Measurements from ENCODE around the gene GIMAP7.
"Not testable (repeated sequence)": the region's sequence is repeated elsewhere in the genome, so short reads cannot be mapped to it uniquely, and the experiment has no call there.

GIMAP7 gene

GRCh38 chr7:150515248-150516147 lies 826 bp downstream of the GIMAP7 start:
- DNase-seq, result peak; percentile 51

GRCh38 chr7:150516956-150517745 lies 2.5 kb downstream of the GIMAP7 start:
- no peak for DNase-seq

GRCh38 chr7:150519310-150519709 lies 4.6 kb downstream of the GIMAP7 start:
- DNase-seq, result no peak

GRCh38 chr7:150520145-150520544 lies 5.5 kb downstream of the GIMAP7 start:
- DNase-seq, result peak; percentile 60

GRCh38 chr7:150522931-150523330 lies 8.3 kb downstream of the GIMAP7 start:
- not testable (repeated sequence) for DNase-seq

- peak; percentile 38 for DNase-seq
Observed at GRCh38 chr7:150524018-150524417, 9.3 kb downstream of the GIMAP7 start.

DNA sequence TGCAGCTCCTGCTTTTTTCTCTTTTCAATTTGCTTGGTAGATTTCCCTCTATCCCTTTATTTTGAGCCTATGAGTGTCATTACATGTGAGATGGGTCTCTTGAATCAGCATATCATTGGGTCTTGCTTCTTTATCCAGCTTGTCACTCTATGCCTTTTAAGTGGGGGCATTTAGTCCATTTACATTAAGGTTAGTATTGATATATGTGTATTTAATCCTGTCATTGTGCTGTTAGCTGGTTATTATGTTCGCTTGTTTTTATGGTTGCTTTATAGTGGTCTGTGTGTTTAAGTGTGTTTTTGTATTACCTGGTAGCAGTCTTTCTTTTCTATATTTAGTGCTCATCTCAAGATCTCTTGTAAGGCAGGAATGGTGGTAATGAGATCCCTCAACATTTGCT lies 17.0 kb downstream of the GIMAP7 start:
- DNase-seq, result no peak

DNA sequence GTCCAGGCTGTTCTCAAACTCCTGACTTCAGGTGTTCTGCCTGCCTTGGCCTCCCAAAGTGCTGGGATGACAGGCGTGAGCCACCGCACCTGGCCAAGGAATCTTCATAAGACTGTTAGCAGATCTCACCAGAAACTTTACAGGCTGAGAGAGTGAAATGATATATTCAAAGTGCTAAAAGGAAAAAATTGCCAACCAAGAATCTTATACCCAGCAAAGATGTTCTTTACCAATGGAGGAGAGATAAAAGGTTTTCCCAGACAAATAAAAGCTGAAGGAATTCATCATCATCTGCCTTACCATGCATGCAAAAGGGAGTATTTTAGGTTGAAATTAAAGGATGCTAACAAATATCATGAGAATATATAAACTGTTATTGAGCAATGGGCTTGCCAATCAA lies 23.6 kb downstream of the GIMAP7 start:
- DNase-seq, result no peak

DNA sequence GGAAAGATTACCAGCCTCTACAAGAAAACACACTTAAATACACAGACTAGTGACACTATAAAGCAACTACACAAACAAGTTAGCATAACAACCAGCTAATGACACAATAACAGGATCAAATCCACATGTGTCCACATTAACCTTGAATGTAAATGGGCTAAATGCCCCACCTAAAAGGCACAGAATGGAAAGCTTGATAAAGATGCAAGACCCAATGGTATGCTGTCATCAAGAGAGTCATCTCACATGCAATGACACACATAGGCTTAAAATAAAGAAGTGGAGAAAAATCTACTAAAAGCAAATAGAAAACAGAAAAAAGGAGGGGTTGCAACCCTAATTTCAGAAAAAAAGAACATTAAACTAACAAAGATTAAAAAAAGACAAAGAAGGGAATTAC lies 38.5 kb downstream of the GIMAP7 start:
- DNase-seq, result no peak

DNA sequence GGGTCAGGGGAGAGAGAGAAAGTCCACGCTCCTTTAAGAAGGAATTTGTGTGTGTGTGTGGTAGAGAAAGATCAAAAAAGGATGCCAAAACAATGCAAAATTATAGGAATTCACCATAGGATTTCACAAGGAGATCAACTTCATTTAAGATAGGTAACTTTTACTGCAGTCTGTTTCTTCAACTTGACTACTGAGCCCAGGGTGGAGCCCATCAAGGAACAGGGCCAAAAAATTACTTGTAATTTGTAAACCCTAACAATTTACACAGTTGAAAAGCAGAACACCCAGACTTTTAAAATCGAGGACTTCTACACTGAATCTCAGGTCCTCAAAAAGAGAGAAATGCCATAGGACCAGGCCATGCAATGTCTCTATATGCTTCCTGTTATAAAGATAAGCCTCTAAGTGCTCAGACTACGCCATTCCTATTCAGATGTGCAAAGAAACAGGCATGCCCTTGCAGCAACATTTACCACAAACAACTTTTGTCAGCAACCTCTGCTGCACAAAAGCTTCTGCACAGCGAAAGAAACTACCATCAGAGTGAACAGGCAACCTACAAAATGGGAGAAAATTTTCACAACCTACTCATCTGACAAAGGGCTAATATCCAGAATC lies 42.0 kb downstream of the GIMAP7 start:
- peak; percentile 65 for DNase-seq

DNA sequence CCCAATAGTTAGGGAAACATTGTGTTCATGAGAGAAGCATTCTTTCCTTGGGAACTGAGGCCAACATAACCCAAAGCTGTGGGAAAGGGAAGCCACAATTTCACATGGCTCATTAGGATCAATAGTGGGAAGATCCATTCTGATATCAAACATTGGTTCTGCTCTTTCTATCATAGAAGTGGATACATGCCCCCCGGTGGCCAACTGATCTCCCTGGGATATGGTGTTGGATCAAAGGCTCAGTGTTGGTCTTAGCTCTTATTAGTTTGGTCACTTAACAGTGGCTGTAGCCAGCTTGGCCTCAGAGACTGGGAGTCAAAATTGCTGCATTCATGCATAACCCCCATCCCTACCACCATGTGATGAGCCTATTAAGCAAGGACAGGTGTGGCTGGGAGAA lies 45.8 kb downstream of the GIMAP7 start:
- no peak for DNase-seq

- no peak for DNase-seq
Observed at GRCh38 chr7:150562919-150563318, 48.2 kb downstream of the GIMAP7 start.

DNA sequence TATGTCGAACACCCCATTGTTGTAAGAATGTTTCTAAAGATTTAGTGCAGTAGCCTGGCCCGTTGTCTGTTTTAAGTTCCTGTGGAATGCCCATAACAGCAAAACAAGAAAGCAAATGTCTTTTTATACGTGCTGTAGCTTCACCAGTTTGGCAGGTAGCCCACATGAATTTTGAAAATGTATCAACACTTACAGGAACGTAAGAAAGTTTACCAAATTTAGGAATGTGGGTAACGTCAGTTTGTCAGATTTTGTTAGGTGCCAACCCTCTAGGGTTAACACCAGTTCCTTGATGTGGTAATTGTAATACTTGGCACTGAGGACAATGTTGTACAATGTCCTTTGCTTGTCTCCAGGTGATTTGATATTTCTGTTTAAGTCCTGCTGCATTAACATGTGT lies 49.3 kb downstream of the GIMAP7 start:
- peak; percentile 56 for DNase-seq

- DNase-seq, result no peak
Observed at GRCh38 chr7:150564566-150564965, 49.9 kb downstream of the GIMAP7 start.

- no peak for DNase-seq
Observed at GRCh38 chr7:150565239-150565638, 50.6 kb downstream of the GIMAP7 start.

GRCh38 chr7:150566123-150566522 lies 51.5 kb downstream of the GIMAP7 start:
- DNase-seq, result no peak

DNA sequence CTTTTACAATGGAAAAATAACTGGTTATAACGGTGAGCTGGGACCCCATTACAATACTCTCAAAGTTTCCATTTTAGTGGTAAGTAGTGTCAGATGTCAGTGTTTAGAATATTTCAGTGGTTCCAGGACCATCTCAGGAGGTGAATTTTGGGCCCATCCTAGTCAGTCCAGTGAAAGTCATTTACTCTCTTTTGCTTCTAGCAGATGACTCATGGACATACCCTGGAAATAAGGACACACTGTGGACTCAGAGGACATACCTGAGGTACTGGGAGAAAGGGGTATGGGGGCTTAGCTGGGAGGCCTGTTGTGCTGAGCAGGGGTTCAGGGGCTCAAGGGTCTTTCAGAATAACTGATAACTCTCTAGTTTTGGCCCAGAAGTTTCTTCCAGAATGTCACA lies 51.9 kb downstream of the GIMAP7 start:
- no peak for DNase-seq

DNA sequence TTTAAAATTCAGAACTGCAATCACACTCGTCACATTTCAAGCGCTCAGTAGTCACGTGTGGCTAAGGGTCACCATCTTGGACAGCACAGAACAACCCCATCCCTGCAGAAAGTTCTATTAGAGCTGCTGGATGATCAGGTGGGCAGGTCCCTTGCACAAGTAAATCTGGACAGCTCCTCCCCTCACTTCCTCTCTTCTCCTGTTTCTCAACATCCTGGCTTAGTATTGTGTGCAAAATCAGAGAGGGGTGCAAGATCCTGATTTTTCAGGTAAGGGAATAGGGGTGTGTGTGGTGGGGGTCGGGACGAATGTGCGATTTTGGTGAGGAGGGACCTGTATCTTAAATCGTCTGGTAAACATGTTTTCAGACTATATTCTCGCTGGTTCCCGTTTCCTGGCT lies 52.5 kb downstream of the GIMAP7 start, which contains the start of gene GIMAP4:
TSS of gene GIMAP4 (plus strand) at position 222 of the 400 bp plus-strand sequence. CDS start 2,512 bp downstream, outside the sequence.
- peak; percentile 64 for DNase-seq

- peak; percentile 52 for DNase-seq
Observed at GRCh38 chr7:150567871-150568301, 53.2 kb downstream of the GIMAP7 start.

DNA sequence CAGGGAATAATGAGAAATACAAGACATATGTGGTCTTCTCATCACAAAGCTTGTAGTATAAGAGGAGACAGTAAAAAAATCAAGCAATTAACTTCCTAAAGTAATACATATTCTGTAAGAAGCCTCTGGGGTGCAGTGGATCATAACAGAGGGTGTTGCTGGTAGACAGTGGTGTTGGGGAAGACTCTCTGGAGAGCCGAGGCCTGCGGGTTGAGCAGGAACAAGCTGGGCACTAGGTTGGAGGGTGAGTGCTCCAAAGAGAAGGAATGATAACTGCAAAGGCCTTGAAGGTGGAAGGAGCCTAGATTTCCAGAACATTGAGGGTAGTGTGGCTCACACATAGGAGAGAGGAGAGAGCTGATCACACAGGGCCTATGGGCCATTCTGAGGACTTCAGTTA lies 54.0 kb downstream of the GIMAP7 start:
- peak; percentile 66 for DNase-seq

- DNase-seq, result peak; percentile 46
Observed at GRCh38 chr7:150569245-150569955, 54.7 kb downstream of the GIMAP7 start.

Measured in CD4-positive, alpha-beta T cell treated with Interleukin-6 for 4 hours (primary cell).